ENCODE results near the gene HLA-DRB1. TPM values are rescaled to one million over a fixed set of nuclear protein-coding genes. Genes with fewer than 3 reads are reported as not detected.

The HLA-DRB1 gene
- total RNA-seq: 0.86 TPM in 1 of 2 replicates, not detected in the other

DNA sequence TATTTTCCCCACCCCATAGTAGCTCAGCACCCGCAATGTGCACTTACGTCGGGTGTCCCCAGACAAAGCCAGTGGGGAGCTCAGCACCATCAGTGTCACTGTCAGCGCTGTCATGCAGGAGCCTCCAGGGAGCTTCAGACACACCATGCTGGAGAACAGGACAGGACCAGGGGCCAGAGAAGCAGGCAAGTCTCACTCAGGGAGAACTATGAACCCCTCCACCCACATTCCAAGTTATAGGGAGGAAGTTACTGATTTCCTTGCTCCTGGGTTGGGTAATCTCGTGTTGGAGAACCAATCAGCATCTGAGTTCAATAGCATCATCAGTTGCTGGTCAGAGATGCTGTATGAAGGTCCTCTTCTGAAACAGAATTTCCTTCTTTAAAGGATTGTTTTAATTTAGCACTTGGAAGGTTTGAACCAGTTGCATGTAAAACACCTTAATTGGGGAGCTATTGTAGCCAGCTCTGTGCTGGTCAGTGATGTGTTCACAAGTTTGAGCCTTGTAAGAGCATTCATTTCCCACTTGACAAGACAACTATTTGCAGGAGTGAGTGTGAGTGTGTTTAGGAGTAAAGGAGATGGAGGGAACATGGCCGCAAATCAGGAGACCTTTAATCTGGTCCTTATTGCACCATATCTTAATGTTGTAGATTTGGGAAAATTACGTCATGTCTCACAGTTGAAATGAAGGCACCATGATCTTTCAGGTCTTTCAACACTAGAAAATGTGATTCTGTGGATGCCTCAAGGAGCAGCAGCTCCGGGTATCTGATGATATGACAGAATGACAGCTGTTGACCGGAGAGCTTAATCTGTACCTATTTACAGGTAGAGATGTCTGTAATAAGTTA, at the start of gene HLA-DRB1:
TSS of gene HLA-DRB1 (minus strand) at position 253 of the 854 bp plus-strand sequence. CDS start at position 147, 106 bp downstream.

DNA sequence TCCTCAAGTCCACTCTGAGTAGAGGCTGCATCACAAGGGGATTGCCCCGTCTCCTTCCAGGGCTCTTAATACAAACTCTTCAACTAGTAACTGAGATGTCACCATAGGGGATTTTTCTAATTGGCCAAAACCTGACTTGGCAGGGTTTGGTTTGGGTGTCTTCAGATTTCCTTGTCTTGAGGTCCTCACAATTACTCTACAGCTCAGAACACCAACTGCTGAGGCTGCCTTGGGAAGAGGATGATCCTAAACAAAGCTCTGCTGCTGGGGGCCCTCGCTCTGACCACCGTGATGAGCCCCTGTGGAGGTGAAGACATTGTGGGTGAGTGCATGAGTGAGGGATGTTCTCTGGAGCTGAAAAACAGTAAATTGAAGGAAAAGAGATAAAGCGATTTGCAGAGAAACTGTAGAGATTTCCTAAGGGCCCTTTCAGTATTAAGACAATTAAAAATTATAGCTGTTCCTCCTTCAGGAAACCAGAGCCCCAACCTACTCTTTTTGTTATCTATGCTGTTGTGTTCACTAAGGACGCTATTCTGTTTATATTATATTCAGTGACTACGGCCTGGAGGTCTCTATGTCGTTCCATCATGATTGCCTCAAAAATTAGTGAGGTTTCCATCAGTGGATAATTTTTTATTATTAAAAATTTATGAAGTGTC, 47.7 kb upstream of the HLA-DRB1 start, which contains the start of gene HLA-DQA1:
TSS of gene HLA-DQA1 (plus strand) at position 188 of the 662 bp plus-strand sequence. CDS start at position 241, 53 bp downstream.

DNA sequence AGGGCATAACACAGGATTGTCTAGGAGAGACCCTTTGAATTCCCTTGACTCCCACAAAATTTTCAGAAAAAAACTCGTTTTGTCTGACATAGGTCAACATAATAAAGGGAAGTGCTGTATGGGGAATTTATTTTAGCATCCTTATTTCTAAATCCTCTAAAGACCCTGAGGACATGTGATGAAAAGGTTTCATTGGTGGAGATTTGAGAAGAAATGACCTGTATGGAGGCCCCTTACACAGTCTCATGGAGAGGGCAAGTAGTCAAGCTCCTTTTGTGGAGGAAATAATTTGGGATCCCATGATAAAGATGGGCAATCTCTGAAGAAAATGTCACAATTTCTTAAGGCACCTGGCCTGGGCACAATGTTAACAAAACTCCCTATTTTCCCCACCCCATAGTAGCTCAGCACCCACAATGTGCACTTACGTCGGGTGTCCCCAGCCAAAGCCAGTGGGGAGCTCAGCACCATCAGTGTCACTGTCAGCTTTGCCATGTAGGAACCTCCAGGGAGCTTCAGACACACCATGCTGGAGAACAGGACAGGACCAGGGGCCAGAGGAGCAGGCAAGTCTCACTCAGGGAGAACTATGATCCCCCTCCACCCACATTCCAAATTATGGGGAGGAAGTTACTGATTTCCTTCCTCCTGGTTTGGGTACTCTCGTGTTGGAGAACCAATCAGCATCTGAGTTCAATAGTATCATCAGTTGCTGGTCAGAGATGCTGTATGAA, 59.8 kb downstream of the HLA-DRB1 start, which contains the start of gene HLA-DRB5:
TSS of gene HLA-DRB5 (minus strand) at position 591 of the 734 bp plus-strand sequence. CDS start at position 528, 63 bp downstream.

Small RNA genes within 50 kb of the gene (small RNA-seq; reads per million reads assigned to genes)
- gene RNU1-61P: 1.8 reads per million, percentile 68 among the genes with 10 or more reads in this experiment

Other genes starting within 250 kb of the HLA-DRB1 start
- gene TSBP1, start 217.9 kb downstream of the HLA-DRB1 start, total RNA-seq: not detected in 2 replicates
- gene BTNL2, start 182.7 kb downstream of the HLA-DRB1 start, total RNA-seq: not detected in 2 replicates
- 0.26 and 2.3 TPM in 2 replicates for gene HLA-DRA, start 150.0 kb downstream of the HLA-DRB1 start, total RNA-seq
- gene HLA-DRB5, start 59.6 kb downstream of the HLA-DRB1 start, total RNA-seq: 0.32 TPM in 1 of 2 replicates, not detected in the other
- gene HLA-DQA1, start 47.6 kb upstream of the HLA-DRB1 start, total RNA-seq: not detected in 2 replicates
- 0.32 TPM in 1 of 2 replicates, not detected in the other for gene HLA-DQB1, start 76.8 kb upstream of the HLA-DRB1 start, total RNA-seq
- gene HLA-DQA2, start 151.5 kb upstream of the HLA-DRB1 start, total RNA-seq: not detected in 2 replicates
- not detected in 2 replicates for gene HLA-DQB2, start 173.7 kb upstream of the HLA-DRB1 start, total RNA-seq
- 0.32 TPM in 1 of 2 replicates, not detected in the other for gene HLA-DOB, start 227.2 kb upstream of the HLA-DRB1 start, total RNA-seq
- 10.5 and 17.1 TPM in 2 replicates for gene TAP2, start 248.9 kb upstream of the HLA-DRB1 start, total RNA-seq

Measured in articular chondrocyte of knee joint (primary cell).